Neuronal stem cell (in vitro differentiated cells): ENCODE data around the gene FABP3.
A peak's percentile ranks its signal among the peaks of the same experiment; 100 is the strongest.

Experiments
- DNase-seq: peaks from one replicate; pipeline ENCODE4 v3.0.0-alpha.2; 2013; ENCODE audit warnings: low spot score
- H2AFZ ChIP-seq: one replicate; pipeline ENCODE4 v1.6.1; 2013; ENCODE audit warnings: mild to moderate bottlenecking, low read length, inconsistent platforms
- H2AK5ac ChIP-seq: 2 replicates; pipeline ENCODE4 v1.6.1; 2013; ENCODE audit warnings: low read depth, mild to moderate bottlenecking, inconsistent platforms, low read length, moderate library complexity, mixed read lengths
- H2BK120ac ChIP-seq: 2 replicates; pipeline ENCODE4 v1.6.1; 2013; ENCODE audit warnings: low read depth, mild to moderate bottlenecking, inconsistent platforms, low read length, moderate library complexity, mixed read lengths
- H2BK12ac ChIP-seq: one replicate; pipeline ENCODE4 v1.6.1; 2013; ENCODE audit warnings: low read length, inconsistent platforms
- H2BK15ac ChIP-seq: 2 replicates; pipeline ENCODE4 v1.6.1; 2013; ENCODE audit warnings: mild to moderate bottlenecking, low read length, inconsistent platforms, mixed read lengths
- H2BK5ac ChIP-seq: one replicate; pipeline ENCODE4 v1.6.1; 2013; ENCODE audit warnings: inconsistent platforms, mild to moderate bottlenecking, low read length, moderate library complexity
- H3K14ac ChIP-seq: one replicate; pipeline ENCODE4 v1.6.1; 2013; ENCODE audit warnings: low read length, inconsistent platforms
- H3K18ac ChIP-seq: 2 replicates; pipeline ENCODE4 v1.6.1; 2013; ENCODE audit warnings: low read length, inconsistent platforms
- H3K23ac ChIP-seq: 2 replicates; pipeline ENCODE4 v1.6.1; 2013; ENCODE audit warnings: low read depth, mild to moderate bottlenecking, mixed read lengths, low read length, inconsistent platforms; ENCODE audit not compliant: poor library complexity
- H3K27ac ChIP-seq: replicated peaks from 3 replicates; pipeline ENCODE4 v1.5.1; 2013; ENCODE audit warnings: low read length, inconsistent platforms
- H3K27me3 ChIP-seq, 3 experiments: 2 replicates each; pipeline ENCODE4 v1.6.1; 2013; ENCODE audit warnings: low read length in 3 of 3, mild to moderate bottlenecking in 2 of 3, inconsistent platforms in 1 of 3, low read depth in 1 of 3, mixed read lengths in 1 of 3, moderate library complexity in 1 of 3; ENCODE audit not compliant: control insufficient read depth in 3 of 3, insufficient read depth in 3 of 3
- H3K36me3 ChIP-seq, 2 donors: replicated peaks in 1 of 2; 2 replicates each; pipeline ENCODE4 v1.6.1; 2013; ENCODE audit warnings: low read length in 2 of 2; ENCODE audit not compliant: control insufficient read depth in 2 of 2, insufficient read depth in 2 of 2
- H3K4ac ChIP-seq: 2 replicates; pipeline ENCODE4 v1.6.1; 2013; ENCODE audit warnings: inconsistent platforms, mild to moderate bottlenecking, low read length, moderate library complexity
- H3K4me1 ChIP-seq, 2 donors: 1 replicate in 1 of 2; 2 replicates in 1 of 2; pipeline ENCODE4 v1.6.1; 2013; ENCODE audit warnings: low read length in 2 of 2, low read depth in 1 of 2; ENCODE audit not compliant: control insufficient read depth in 2 of 2, insufficient read depth in 1 of 2
- H3K4me2 ChIP-seq: one replicate; pipeline ENCODE4 v1.6.1; 2013; ENCODE audit warnings: mild to moderate bottlenecking, low read length, inconsistent platforms; ENCODE audit not compliant: insufficient read depth, poor library complexity, severe bottlenecking
- H3K4me3 ChIP-seq, 2 donors: 2 replicates each; pipeline ENCODE4 v1.5.1; 2013; ENCODE audit warnings: low read length in 2 of 2, mild to moderate bottlenecking in 2 of 2, inconsistent platforms in 1 of 2, moderate library complexity in 1 of 2
- H3K79me1 ChIP-seq: one replicate; pipeline ENCODE4 v1.6.1; 2013; ENCODE audit warnings: low read depth, mild to moderate bottlenecking, inconsistent platforms, low read length, moderate library complexity
- H3K9ac ChIP-seq: one replicate; pipeline ENCODE4 v1.6.1; 2013; ENCODE audit warnings: mild to moderate bottlenecking, low read depth, low read length, inconsistent platforms; ENCODE audit not compliant: poor library complexity
- H3K9me3 ChIP-seq, 2 donors: replicated peaks in 1 of 2; 2 replicates each; pipeline versions ENCODE3 to v1.6.1; 2013; ENCODE audit warnings: low read length in 2 of 2, mild to moderate bottlenecking in 2 of 2, inconsistent platforms in 1 of 2, low read depth in 1 of 2, mixed read lengths in 1 of 2, moderate library complexity in 1 of 2; ENCODE audit not compliant: control insufficient read depth in 2 of 2, insufficient read depth in 1 of 2
- H4K8ac ChIP-seq: one replicate; pipeline ENCODE4 v1.6.1; 2013; ENCODE audit warnings: low read depth, mild to moderate bottlenecking, inconsistent platforms, low read length, moderate library complexity
- H4K91ac ChIP-seq: one replicate; pipeline ENCODE4 v1.6.1; 2013; ENCODE audit warnings: low read length, low read depth, mild to moderate bottlenecking, inconsistent platforms; ENCODE audit not compliant: poor library complexity
- WGBS, 2 donors: extraction: QIAGEN DNeasy Blood & Tissue Kit; methylation state at CpG; one replicate each; pipeline ENCODE4 v1.1.7; 2013; ENCODE audit warnings: missing lambda C conversion rate in 2 of 2, mixed read lengths in 1 of 2; ENCODE audit not compliant: insufficient read length in 2 of 2, insufficient replicate concordance in 1 of 2; ENCODE audit errors: extremely low coverage in 2 of 2; 5-methylcytosine and 5-hydroxymethylcytosine counted together

The FABP3 gene

GRCh38 chr1:31380181-31380580 lies 7.3 kb upstream of the FABP3 start:
- Histone ChIP-seq H2BK12ac (no peak overlapping the region), H3K18ac (no peak overlapping the region), H2BK5ac (no peak overlapping the region), H3K36me3 (no peaks in the 10 kb centered on the region), H3K4me2 (no peak overlapping the region), H4K91ac (no peak overlapping the region), H3K23ac (no peak overlapping the region), H2AFZ (no peak overlapping the region), H3K9ac (no peak overlapping the region), H2BK15ac (no peak overlapping the region), H3K4ac (no peak overlapping the region), H2BK120ac (no peak overlapping the region), H3K27ac (no peak overlapping the region), H2AK5ac (no peak overlapping the region), H3K9me3 (no peaks in the 10 kb centered on the region), H3K4me3 (no peak overlapping the region), H3K79me1 (no peaks in the 10 kb centered on the region), H3K27me3 (no peaks in the 10 kb centered on the region), H3K14ac (no peak overlapping the region), H3K4me1 (peaks cover 9 to 16% of the 10 kb centered on the region in 2 donors), H4K8ac (no peak overlapping the region)
- WGBS, 2 donors: no CpG with 5 or more reads among the region's 3 CpGs
- DNase-seq: no peak

- Histone ChIP-seq H3K79me1 (no peaks in the 10 kb centered on the region), H3K4me3 (no peak overlapping the region), H3K4ac (no peak overlapping the region), H4K91ac (no peak overlapping the region), H2BK120ac (no peak overlapping the region), H2BK12ac (no peak overlapping the region), H3K18ac (no peak overlapping the region), H3K36me3 (no peaks in the 10 kb centered on the region), H4K8ac (no peak overlapping the region), H3K27ac (no peak overlapping the region), H3K23ac (no peak overlapping the region), H2BK15ac (no peak overlapping the region), H2AFZ (no peak overlapping the region), H3K27me3 (no peaks in the 10 kb centered on the region), H3K9me3 (no peaks in the 10 kb centered on the region), H3K4me1 (peaks cover 15 to 21% of the 10 kb centered on the region in 2 donors), H3K14ac (no peak overlapping the region), H3K9ac (no peak overlapping the region), H2AK5ac (no peak overlapping the region), H2BK5ac (no peak overlapping the region), H3K4me2 (no peak overlapping the region)
- DNase-seq: no peak
Observed at GRCh38 chr1:31378001-31378400, 5.1 kb upstream of the FABP3 start.

- Histone ChIP-seq H2BK15ac (no peak overlapping the region), H3K23ac (no peak overlapping the region), H3K9ac (no peak overlapping the region), H3K27ac (no peak overlapping the region), H3K36me3 (no peaks in the 10 kb centered on the region), H3K79me1 (no peaks in the 10 kb centered on the region), H3K9me3 (no peaks in the 10 kb centered on the region), H3K4me3 (no peak overlapping the region), H3K4me2 (no peak overlapping the region), H4K8ac (no peak overlapping the region), H2BK12ac (no peak overlapping the region), H3K4me1 (peaks cover 20 to 25% of the 10 kb centered on the region in 2 donors), H3K27me3 (peaks cover 0 to 4% (median 0%) of the 10 kb centered on the region in 3 experiments), H2AK5ac (no peak overlapping the region), H2BK120ac (no peak overlapping the region), H3K14ac (no peak overlapping the region), H3K18ac (no peak overlapping the region), H4K91ac (no peak overlapping the region), H3K4ac (no peak overlapping the region), H2BK5ac (no peak overlapping the region), H2AFZ (peak overlapping the region; percentile 18)
- no peak for DNase-seq
- WGBS, 2 donors: no CpG with 5 or more reads among the region's 3 CpGs
Observed at GRCh38 chr1:31377364-31377863, 4.5 kb upstream of the FABP3 start.

- H3K36me3 ChIP-seq: no peaks in the 10 kb centered on the region
- no peak overlapping the region for H3K4me3 ChIP-seq
- no peak overlapping the region for H3K23ac ChIP-seq
- no peak overlapping the region for H2BK12ac ChIP-seq
- no peak overlapping the region for H3K14ac ChIP-seq
- peaks cover 23 to 31% of the 10 kb centered on the region in 2 donors for H3K4me1 ChIP-seq
- no CpG with 5 or more reads among the region's 8 CpGs for WGBS, 2 donors
- no peak overlapping the region for H2AK5ac ChIP-seq
- H3K4ac ChIP-seq: no peak overlapping the region
- peaks cover 0 to 8% (median 0%) of the 10 kb centered on the region in 3 experiments for H3K27me3 ChIP-seq
- H2AFZ ChIP-seq: peak overlapping the region; percentile 18
- H3K18ac ChIP-seq: no peak overlapping the region
- DNase-seq: peak; percentile 36
- H3K9me3 ChIP-seq: no peaks in the 10 kb centered on the region
- no peak overlapping the region for H4K91ac ChIP-seq
- H3K4me2 ChIP-seq: no peak overlapping the region
- no peak overlapping the region for H2BK120ac ChIP-seq
- H2BK15ac ChIP-seq: no peak overlapping the region
- no peak overlapping the region for H3K9ac ChIP-seq
- H3K79me1 ChIP-seq: no peaks in the 10 kb centered on the region
- H4K8ac ChIP-seq: no peak overlapping the region
- no peak overlapping the region for H3K27ac ChIP-seq
- no peak overlapping the region for H2BK5ac ChIP-seq
Observed at GRCh38 chr1:31376375-31377134, 3.7 kb upstream of the FABP3 start.
